Osteoblast (primary cell): ENCODE data around the gene TMEM106B. TPM values are rescaled to one million over a fixed set of nuclear protein-coding genes. Genes with fewer than 3 reads are reported as not detected.

ENCODE experiments used
- DNase-seq: peaks from one replicate; pipeline ENCODE4 v3.0.0; 2011; ENCODE audit warnings: low spot score, mixed read lengths; ENCODE audit not compliant: insufficient read length; ENCODE audit errors: missing footprints
- H2AFZ ChIP-seq: 2 replicates; pipeline ENCODE4 v1.6.0; 2011; ENCODE audit warnings: mild to moderate bottlenecking, low read length
- H3K27ac ChIP-seq: 2 replicates; pipeline ENCODE4 v1.5.1; 2011; ENCODE audit warnings: mild to moderate bottlenecking, low read depth, low read length, moderate library complexity
- H3K27me3 ChIP-seq: 2 replicates; pipeline ENCODE4 v1.6.0; 2012; ENCODE audit warnings: mild to moderate bottlenecking, control low read depth, inconsistent platforms, low read length, moderate library complexity; ENCODE audit not compliant: insufficient read depth
- H3K36me3 ChIP-seq: 2 replicates; pipeline ENCODE4 v1.5.1; 2011; ENCODE audit warnings: mild to moderate bottlenecking, low read length, control low read depth, moderate library complexity; ENCODE audit not compliant: insufficient read depth
- H3K4me1 ChIP-seq: 2 replicates; pipeline ENCODE4 v1.5.1; 2011; ENCODE audit warnings: mild to moderate bottlenecking, low read length, control low read depth, moderate library complexity; ENCODE audit not compliant: insufficient read depth
- H3K4me2 ChIP-seq: 2 replicates; pipeline ENCODE4 v1.6.0; 2011; ENCODE audit warnings: mild to moderate bottlenecking, low read length; ENCODE audit not compliant: insufficient read depth
- H3K4me3 ChIP-seq: fragments of 200-600 bp; sonication (generic); 3 replicates; pipeline ENCODE4 v1.5.1; 2012; ENCODE audit warnings: mild to moderate bottlenecking, low read length, inconsistent platforms; ENCODE audit not compliant: insufficient read depth
- H3K79me2 ChIP-seq: 2 replicates; pipeline ENCODE4 v1.6.0; 2012; ENCODE audit warnings: mild to moderate bottlenecking, low read length, control low read depth, inconsistent platforms; ENCODE audit not compliant: insufficient read depth
- H3K9me3 ChIP-seq: 2 replicates; pipeline ENCODE4 v1.5.1; 2011; ENCODE audit warnings: low read depth, low read length, control low read depth
- H4K20me1 ChIP-seq: 2 replicates; pipeline ENCODE4 v1.6.0; 2012; ENCODE audit warnings: mild to moderate bottlenecking, low read length, control low read depth; ENCODE audit not compliant: insufficient read depth
- CTCF ChIP-seq: IDR thresholded peaks from 2 replicates; pipeline ENCODE4 v1.5.1; 2011; ENCODE audit warnings: mild to moderate bottlenecking, low read depth, low read length, moderate library complexity; ENCODE audit errors: extremely low read depth
- total RNA-seq: library from RNA; depleted of rRNA; stranded (reverse); fragments of >200 nt; gene quantifications from 2 replicates; pipeline ENCODE4 v1.2.3, GENCODE V29; 2012

TMEM106B gene
- total RNA-seq, 1 donor, result 61.9 TPM

- peaks cover 4% of the 10 kb centered on the region for H3K36me3 ChIP-seq
- no peak overlapping the region for H3K4me3 ChIP-seq
- H2AFZ ChIP-seq, result no peak overlapping the region
- no peaks in the 10 kb centered on the region for H4K20me1 ChIP-seq
- no peaks in the 10 kb centered on the region for H3K9me3 ChIP-seq
- no peaks in the 10 kb centered on the region for H3K4me1 ChIP-seq
- no peak overlapping the region for H3K4me2 ChIP-seq
- no peak for TF ChIP-seq CTCF
- DNase-seq, result no peak
- no peaks in the 10 kb centered on the region for H3K79me2 ChIP-seq
- H3K27ac ChIP-seq, result no peak overlapping the region
- H3K27me3 ChIP-seq, result no peaks in the 10 kb centered on the region
Observed at GRCh38 chr7:12226756-12227155, 15.7 kb downstream of the TMEM106B start.

- TF ChIP-seq CTCF, result no peak
Observed at GRCh38 chr7:12228024-12228423, 16.9 kb downstream of the TMEM106B start.

GRCh38 chr7:12229046-12229445, 18.0 kb downstream of the TMEM106B start:
- no peak overlapping the region for H2AFZ ChIP-seq
- no peak overlapping the region for H3K4me2 ChIP-seq
- H3K9me3 ChIP-seq, result no peaks in the 10 kb centered on the region
- DNase-seq, result no peak
- no peak for TF ChIP-seq CTCF
- no peak overlapping the region for H3K4me3 ChIP-seq
- peaks cover 7% of the 10 kb centered on the region for H3K36me3 ChIP-seq
- no peaks in the 10 kb centered on the region for H4K20me1 ChIP-seq
- H3K27ac ChIP-seq, result no peak overlapping the region
- no peaks in the 10 kb centered on the region for H3K4me1 ChIP-seq
- no peaks in the 10 kb centered on the region for H3K79me2 ChIP-seq
- H3K27me3 ChIP-seq, result no peaks in the 10 kb centered on the region

More at GRCh38 chr7:12228024-12228423, 16.9 kb downstream of the TMEM106B start:
- H3K4me2 ChIP-seq, result no peak overlapping the region
- no peak overlapping the region for H3K4me3 ChIP-seq
- H3K4me1 ChIP-seq, result no peaks in the 10 kb centered on the region
- no peaks in the 10 kb centered on the region for H3K27me3 ChIP-seq
- DNase-seq, result no peak
- H4K20me1 ChIP-seq, result no peaks in the 10 kb centered on the region
- no peak overlapping the region for H2AFZ ChIP-seq
- H3K9me3 ChIP-seq, result no peaks in the 10 kb centered on the region
- H3K36me3 ChIP-seq, result peaks cover 7% of the 10 kb centered on the region
- no peaks in the 10 kb centered on the region for H3K79me2 ChIP-seq
- H3K27ac ChIP-seq, result no peak overlapping the region

- Histone ChIP-seq H4K20me1 (no peaks in the 10 kb centered on the region), H3K4me2 (no peak overlapping the region), H3K36me3 (peaks cover 7% of the 10 kb centered on the region), H3K4me1 (no peaks in the 10 kb centered on the region), H2AFZ (no peak overlapping the region), H3K4me3 (no peak overlapping the region), H3K9me3 (no peaks in the 10 kb centered on the region), H3K27ac (no peak overlapping the region), H3K79me2 (no peaks in the 10 kb centered on the region), H3K27me3 (no peaks in the 10 kb centered on the region)
- TF ChIP-seq CTCF, result no peak
- DNase-seq, result no peak
Observed at GRCh38 chr7:12231097-12231496, 20.0 kb downstream of the TMEM106B start.
